Smooth muscle cell (in vitro differentiated cells): ENCODE measurements around the gene FKBP8. TPM values are rescaled to one million over a fixed set of nuclear protein-coding genes. Genes with fewer than 3 reads are reported as not detected.
A peak's percentile ranks its signal among the peaks of the same experiment; 100 is the strongest.

Source experiments
- DNase-seq: peaks from one replicate; lab custom pipeline; 2025; ENCODE audit not compliant: unreplicated experiment; lab: John Stamatoyannopoulos, UW
- H2AFZ ChIP-seq: fragments of 200-600 bp; sonication (generic); 2 replicates; pipeline ENCODE4 v1.6.0; 2016; ENCODE audit warnings: antibody characterized with exemption, low read depth, mild to moderate bottlenecking
- H3F3A ChIP-seq: fragments of 200-600 bp; sonication (generic); 2 replicates; pipeline ENCODE4 v1.6.0; 2017; ENCODE audit warnings: antibody characterized with exemption, low read depth
- H3K27ac ChIP-seq: fragments of 200-600 bp; sonication (generic); 2 replicates; pipeline ENCODE4 v1.5.1; 2016; ENCODE audit warnings: low read depth, mild to moderate bottlenecking
- H3K27me3 ChIP-seq: fragments of 200-600 bp; sonication (generic); 2 replicates; pipeline ENCODE4 v1.6.1; 2016; ENCODE audit warnings: low read depth, mild to moderate bottlenecking
- H3K36me3 ChIP-seq: fragments of 200-600 bp; sonication (generic); 2 replicates; pipeline ENCODE4 v1.5.1; 2016; ENCODE audit warnings: low read depth
- H3K4me1 ChIP-seq: fragments of 200-600 bp; sonication (generic); 2 replicates; pipeline ENCODE4 v1.5.1; 2016; ENCODE audit warnings: low read depth
- H3K4me2 ChIP-seq: fragments of 200-600 bp; sonication (generic); 2 replicates; pipeline ENCODE4 v1.6.0; 2016; ENCODE audit warnings: mild to moderate bottlenecking
- H3K4me3 ChIP-seq: fragments of 200-600 bp; sonication (generic); 2 replicates; pipeline ENCODE4 v1.5.1; 2016; ENCODE audit warnings: mild to moderate bottlenecking
- H3K79me2 ChIP-seq: fragments of 200-600 bp; sonication (generic); 2 replicates; pipeline ENCODE4 v1.6.0; 2016; ENCODE audit warnings: low read depth, mild to moderate bottlenecking
- H3K9ac ChIP-seq: fragments of 200-600 bp; sonication (generic); 2 replicates; pipeline ENCODE4 v1.6.0; 2016; ENCODE audit warnings: low read depth
- H3K9me3 ChIP-seq: fragments of 200-600 bp; sonication (generic); replicated peaks from 2 replicates; pipeline ENCODE4 v1.5.1; 2016; ENCODE audit warnings: low read depth
- H4K20me1 ChIP-seq: fragments of 200-600 bp; sonication (generic); 2 replicates; pipeline ENCODE4 v1.6.0; 2016; ENCODE audit warnings: low read depth
- WGBS: methylation state at CpG from one replicate; pipeline ENCODE4 v1.1.7; 2016; ENCODE audit warnings: low lambda C conversion rate; 5-methylcytosine and 5-hydroxymethylcytosine counted together
- polyA plus RNA-seq: library from polyadenylated mRNA; unstranded; fragments of >200 nt; fragmentation: Nextera tagmentation; extraction: Ambion mirVana; gene quantifications from 2 replicates; pipeline ENCODE4 v1.2.1, GENCODE V29; 2016
- total RNA-seq: library from RNA; depleted of rRNA; stranded (reverse); fragments of >200 nt; gene quantifications from 2 replicates; pipeline ENCODE4 v1.2.3, GENCODE V29; 2014
- TF ChIP-seq, protein P1 (sequence below): fragments of 200-600 bp; sonication (generic); IDR thresholded peaks from 2 replicates; pipeline ENCODE4 v1.5.1; 2017; ENCODE audit warnings: borderline replicate concordance, mild to moderate bottlenecking, antibody characterized with exemption; ENCODE audit not compliant: insufficient read depth, poor library complexity, severe bottlenecking

FKBP8 gene
- total and polyA plus RNA-seq, 2 experiments from 2014 or later, result 143 to 358 TPM

GRCh38 chr19:18557411-18558201 lies 14.2 kb upstream of the FKBP8 start, which contains the start of gene KXD1:
Gene KXD1 (plus strand): TSS chr19:18557870. CDS start chr19:18562057, 4,187 bp downstream.
- Histone ChIP-seq H2AFZ (peak within 1 kb of the TSS; percentile 12), H3K4me3 (peak within 1 kb of the TSS; percentile 64), H3K9me3 (no peaks in the 10 kb centered on the region), H3K27ac (peak within 1 kb of the TSS; percentile 67), H3F3A (no peaks in the 10 kb centered on the region), H3K4me1 (peaks cover 6% of the 10 kb centered on the region), H3K4me2 (peak within 1 kb of the TSS; percentile 95), H3K36me3 (no peaks in the 10 kb centered on the region), H3K27me3 (no peaks in the 10 kb centered on the region), H3K79me2 (peaks cover 39% of the 10 kb centered on the region), H4K20me1 (no peaks in the 10 kb centered on the region), H3K9ac (peak within 1 kb of the TSS; percentile 68)
- DNase-seq, result peak; percentile 70
- TF ChIP-seq, protein P1, sequence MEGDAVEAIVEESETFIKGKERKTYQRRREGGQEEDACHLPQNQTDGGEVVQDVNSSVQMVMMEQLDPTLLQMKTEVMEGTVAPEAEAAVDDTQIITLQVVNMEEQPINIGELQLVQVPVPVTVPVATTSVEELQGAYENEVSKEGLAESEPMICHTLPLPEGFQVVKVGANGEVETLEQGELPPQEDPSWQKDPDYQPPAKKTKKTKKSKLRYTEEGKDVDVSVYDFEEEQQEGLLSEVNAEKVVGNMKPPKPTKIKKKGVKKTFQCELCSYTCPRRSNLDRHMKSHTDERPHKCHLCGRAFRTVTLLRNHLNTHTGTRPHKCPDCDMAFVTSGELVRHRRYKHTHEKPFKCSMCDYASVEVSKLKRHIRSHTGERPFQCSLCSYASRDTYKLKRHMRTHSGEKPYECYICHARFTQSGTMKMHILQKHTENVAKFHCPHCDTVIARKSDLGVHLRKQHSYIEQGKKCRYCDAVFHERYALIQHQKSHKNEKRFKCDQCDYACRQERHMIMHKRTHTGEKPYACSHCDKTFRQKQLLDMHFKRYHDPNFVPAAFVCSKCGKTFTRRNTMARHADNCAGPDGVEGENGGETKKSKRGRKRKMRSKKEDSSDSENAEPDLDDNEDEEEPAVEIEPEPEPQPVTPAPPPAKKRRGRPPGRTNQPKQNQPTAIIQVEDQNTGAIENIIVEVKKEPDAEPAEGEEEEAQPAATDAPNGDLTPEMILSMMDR, result no peak
- 3% methylated on average over 45 of the region's 58 CpGs for WGBS

- no peak overlapping the region for H3K4me3 ChIP-seq
- H3K36me3 ChIP-seq, result no peaks in the 10 kb centered on the region
- no peak overlapping the region for H3K9ac ChIP-seq
- no peaks in the 10 kb centered on the region for H4K20me1 ChIP-seq
- no peaks in the 10 kb centered on the region for H3K79me2 ChIP-seq
- H3K4me2 ChIP-seq, result no peak overlapping the region
- TF ChIP-seq, protein P1, result no peak
- H3K27me3 ChIP-seq, result no peaks in the 10 kb centered on the region
- no peak for DNase-seq
- 32% methylated on average over 6 of the region's 6 CpGs for WGBS
- H3K4me1 ChIP-seq, result no peaks in the 10 kb centered on the region
- H3F3A ChIP-seq, result no peaks in the 10 kb centered on the region
- no peaks in the 10 kb centered on the region for H3K9me3 ChIP-seq
- H3K27ac ChIP-seq, result peak overlapping the region; percentile 32
- H2AFZ ChIP-seq, result no peak overlapping the region
Measured at GRCh38 chr19:18551631-18552030, 8.3 kb upstream of the FKBP8 start.

- peak overlapping the region; percentile 85 for H3K4me2 ChIP-seq
- DNase-seq, result no peak
- no peaks in the 10 kb centered on the region for H3K27me3 ChIP-seq
- H3K9me3 ChIP-seq, result no peaks in the 10 kb centered on the region
- peaks cover 16% of the 10 kb centered on the region for H3K79me2 ChIP-seq
- TF ChIP-seq, protein P1, result no peak
- WGBS, result 9% methylated on average over 9 of the region's 12 CpGs
- peaks cover 9% of the 10 kb centered on the region for H3K4me1 ChIP-seq
- no peaks in the 10 kb centered on the region for H4K20me1 ChIP-seq
- H3K36me3 ChIP-seq, result no peaks in the 10 kb centered on the region
- H3K4me3 ChIP-seq, result peak overlapping the region; percentile 75
- no peaks in the 10 kb centered on the region for H3F3A ChIP-seq
- H3K9ac ChIP-seq, result no peak overlapping the region
- H2AFZ ChIP-seq, result peak overlapping the region; percentile 77
- no peak overlapping the region for H3K27ac ChIP-seq
Measured at GRCh38 chr19:18543814-18544475, 572 bp upstream of the FKBP8 start.
